Activated CD4-positive, alpha-beta memory T cell treated with anti-CD3 and anti-CD28 coated beads, Interleukin-2, amount 10 ng/mL, durations not matched to agents 7 days and 5 days (primary cell): ENCODE results near the gene TBX2. TPM values are rescaled to one million over a fixed set of nuclear protein-coding genes. Genes with fewer than 3 reads are reported as not detected.

Experiments
- CTCF ChIA-PET: fragments of 350-600 bp; sonication (Branson Sonifier 250); formaldehyde crosslinking; loops from one replicate; lab custom pipeline; 2021; ENCODE audit warnings: antibody characterized with exemption, inconsistent platforms; lab: Charles Lee
- POLR2A ChIA-PET: fragments of 350-600 bp; sonication (Branson Sonifier 250); formaldehyde crosslinking; loops from one replicate; lab custom pipeline; 2021; ENCODE audit warnings: antibody characterized with exemption; lab: Charles Lee
- DNase-seq: peaks from one replicate; pipeline ENCODE4 v3.0.0-alpha.2; 2020
- H3K27ac Mint-ChIP-seq: one replicate; pipeline ENCODE4 v1.8.0; 2021; ENCODE audit warnings: mild to moderate bottlenecking, mixed read lengths
- H3K27me3 Mint-ChIP-seq: one replicate; pipeline ENCODE4 v1.8.0; 2021; ENCODE audit warnings: mixed read lengths
- H3K36me3 Mint-ChIP-seq: one replicate; pipeline ENCODE4 v1.8.0; 2021; ENCODE audit warnings: low read depth, mixed read lengths
- H3K4me1 Mint-ChIP-seq: one replicate; pipeline ENCODE4 v1.8.0; 2021; ENCODE audit warnings: mixed read lengths
- H3K4me3 Mint-ChIP-seq: one replicate; pipeline ENCODE4 v1.8.0; 2021; ENCODE audit warnings: mild to moderate bottlenecking, mixed read lengths
- H3K9me3 Mint-ChIP-seq: one replicate; pipeline ENCODE4 v1.8.0; 2021; ENCODE audit warnings: mixed read lengths
- total RNA-seq, 2 experiments: library from RNA; stranded (reverse); gene quantifications; one replicate each; pipeline ENCODE4 v1.2.3, GENCODE V29; 2021

Gene TBX2
- total RNA-seq, 2 experiments from 2014 or later = not detected

- no peak for DNase-seq
- Mint-ChIP-seq H3K27ac (no peak overlapping the region), H3K9me3 (no peaks in the 10 kb centered on the region), H3K4me1 (no peaks in the 10 kb centered on the region), H3K27me3 (no peaks in the 10 kb centered on the region), H3K4me3 (no peak overlapping the region), H3K36me3 (no peaks in the 10 kb centered on the region)
- ChIA-PET POLR2A (no interaction called here), CTCF (interaction anchor here (1.4 kb wide), 1 partner anchor 12 kb away, joined by 4 read pairs; no protein-coding TSS in a partner anchor)
Measured at GRCh38 chr17:61362852-61363600, 36.6 kb upstream of the TBX2 start.

- Mint-ChIP-seq H3K9me3 (no peaks in the 10 kb centered on the region), H3K4me1 (no peaks in the 10 kb centered on the region), H3K4me3 (no peak overlapping the region), H3K27me3 (no peaks in the 10 kb centered on the region), H3K27ac (no peak overlapping the region), H3K36me3 (no peaks in the 10 kb centered on the region)
- ChIA-PET POLR2A (no interaction called here), CTCF (no interaction called here)
- DNase-seq = no peak
Measured at GRCh38 chr17:61363601-61364462, 35.8 kb upstream of the TBX2 start.

GRCh38 chr17:61364463-61364846, 35.2 kb upstream of the TBX2 start:
- no peak for DNase-seq
- ChIA-PET CTCF (no interaction called here), POLR2A (no interaction called here)
- Mint-ChIP-seq H3K36me3 (no peaks in the 10 kb centered on the region), H3K4me3 (no peak overlapping the region), H3K9me3 (no peaks in the 10 kb centered on the region), H3K4me1 (no peaks in the 10 kb centered on the region), H3K27me3 (no peaks in the 10 kb centered on the region), H3K27ac (no peak overlapping the region)

DNA sequence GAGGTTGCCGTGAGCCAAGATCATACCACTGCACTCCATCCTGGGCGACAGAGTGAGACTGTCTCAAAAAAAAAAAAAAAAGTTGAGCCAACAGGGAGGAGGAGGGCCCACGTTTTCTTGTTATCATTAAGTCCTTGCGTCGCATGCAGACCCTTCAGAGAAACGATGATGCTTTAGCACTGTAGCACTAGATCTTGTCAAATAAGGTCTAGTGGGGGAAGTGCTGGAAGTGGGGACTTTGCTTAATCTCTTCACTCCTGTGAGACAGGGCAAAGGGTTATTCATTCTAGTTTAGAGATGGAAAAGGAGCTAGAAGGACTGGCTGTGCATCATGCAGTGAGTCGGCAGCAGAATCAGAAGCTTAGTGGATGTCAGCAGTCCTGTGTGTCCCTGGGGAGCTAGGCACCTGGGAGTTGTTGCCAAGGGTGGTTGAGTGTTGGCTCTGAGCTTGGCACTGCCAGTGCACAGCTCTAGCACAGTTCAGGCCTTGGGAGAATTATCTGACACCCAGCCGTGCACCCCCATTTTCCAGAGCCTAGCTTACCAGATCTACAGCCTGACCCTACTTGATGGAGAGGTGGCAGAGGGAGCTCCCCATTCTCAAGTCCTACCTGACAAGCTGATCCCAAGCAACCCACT, 33.4 kb upstream of the TBX2 start:
- Mint-ChIP-seq H3K27me3 (no peaks in the 10 kb centered on the region), H3K36me3 (no peaks in the 10 kb centered on the region), H3K4me3 (no peak overlapping the region), H3K27ac (no peak overlapping the region), H3K9me3 (no peaks in the 10 kb centered on the region), H3K4me1 (no peaks in the 10 kb centered on the region)
- CTCF ChIA-PET = no interaction called here
- POLR2A ChIA-PET = no interaction called here
- no peak for DNase-seq

- Mint-ChIP-seq H3K27me3 (no peaks in the 10 kb centered on the region), H3K36me3 (no peaks in the 10 kb centered on the region), H3K9me3 (no peaks in the 10 kb centered on the region), H3K4me1 (no peaks in the 10 kb centered on the region), H3K4me3 (no peak overlapping the region), H3K27ac (no peak overlapping the region)
- CTCF ChIA-PET = interaction anchor here (1.4 to 2.6 kb wide), 2 partner anchors 8 to 395 kb away, joined by 3 to 7 read pairs; no protein-coding TSS in a partner anchor
- DNase-seq = no peak
- POLR2A ChIA-PET = no interaction called here
Measured at GRCh38 chr17:61366715-61367413, 32.8 kb upstream of the TBX2 start.

GRCh38 chr17:61368049-61368831, 31.4 kb upstream of the TBX2 start:
- ChIA-PET CTCF (interaction anchor here (1.4 to 2.6 kb wide), 2 partner anchors 9 to 397 kb away, joined by 3 to 7 read pairs; no protein-coding TSS in a partner anchor), POLR2A (no interaction called here)

GRCh38 chr17:61368832-61369450, 30.7 kb upstream of the TBX2 start:
- H3K27ac Mint-ChIP-seq = no peak overlapping the region
- H3K9me3 Mint-ChIP-seq = no peaks in the 10 kb centered on the region
- H3K4me3 Mint-ChIP-seq = no peak overlapping the region
- ChIA-PET CTCF (interaction anchor here (2.6 kb wide), 1 partner anchor 10 kb away, joined by 7 read pairs; no protein-coding TSS in a partner anchor), POLR2A (no interaction called here)
- no peaks in the 10 kb centered on the region for H3K36me3 Mint-ChIP-seq
- no peaks in the 10 kb centered on the region for H3K4me1 Mint-ChIP-seq
- DNase-seq = no peak
- no peaks in the 10 kb centered on the region for H3K27me3 Mint-ChIP-seq

More at GRCh38 chr17:61368049-61368831, 31.4 kb upstream of the TBX2 start:
- no peaks in the 10 kb centered on the region for H3K9me3 Mint-ChIP-seq
- no peaks in the 10 kb centered on the region for H3K27me3 Mint-ChIP-seq
- no peaks in the 10 kb centered on the region for H3K36me3 Mint-ChIP-seq
- H3K4me1 Mint-ChIP-seq = no peaks in the 10 kb centered on the region
- H3K27ac Mint-ChIP-seq = no peak overlapping the region
- DNase-seq = no peak
- no peak overlapping the region for H3K4me3 Mint-ChIP-seq

DNA sequence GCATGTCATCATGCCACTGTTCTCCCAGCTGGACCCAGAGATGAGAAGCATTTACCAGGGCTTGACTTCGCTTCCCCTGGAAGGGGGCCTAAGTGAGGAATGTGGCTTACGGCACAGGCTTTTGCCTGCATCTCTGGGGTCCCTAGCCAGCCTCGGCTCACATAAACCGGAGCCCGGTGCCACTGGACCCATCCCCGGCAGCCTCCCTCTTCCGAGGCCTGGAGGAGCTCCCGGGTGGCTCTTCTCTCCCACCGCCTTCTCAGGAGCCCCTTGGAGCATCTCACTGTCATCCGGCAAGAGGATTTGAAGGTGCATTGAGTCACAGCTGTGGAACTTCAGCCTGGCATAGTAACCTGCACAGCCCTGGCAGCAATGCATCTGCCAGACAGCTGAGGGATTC, 29.9 kb upstream of the TBX2 start:
- Mint-ChIP-seq H3K36me3 (no peaks in the 10 kb centered on the region), H3K27me3 (no peaks in the 10 kb centered on the region), H3K4me1 (no peaks in the 10 kb centered on the region), H3K4me3 (no peak overlapping the region), H3K9me3 (no peaks in the 10 kb centered on the region), H3K27ac (no peak overlapping the region)
- ChIA-PET POLR2A (no interaction called here), CTCF (interaction anchor here (2.6 kb wide), 1 partner anchor 10 kb away, joined by 7 read pairs; no protein-coding TSS in a partner anchor)
- DNase-seq = no peak

- H3K4me3 Mint-ChIP-seq = no peak overlapping the region
- H3K4me1 Mint-ChIP-seq = no peaks in the 10 kb centered on the region
- POLR2A ChIA-PET = no interaction called here
- H3K9me3 Mint-ChIP-seq = no peaks in the 10 kb centered on the region
- CTCF ChIA-PET = no interaction called here
- no peak overlapping the region for H3K27ac Mint-ChIP-seq
- no peaks in the 10 kb centered on the region for H3K36me3 Mint-ChIP-seq
- H3K27me3 Mint-ChIP-seq = no peaks in the 10 kb centered on the region
- no peak for DNase-seq
Measured at GRCh38 chr17:61371179-61371578, 28.5 kb upstream of the TBX2 start.

- H3K4me3 Mint-ChIP-seq = no peak overlapping the region
- no peak for DNase-seq
- no peaks in the 10 kb centered on the region for H3K9me3 Mint-ChIP-seq
- H3K4me1 Mint-ChIP-seq = no peaks in the 10 kb centered on the region
- CTCF ChIA-PET = no interaction called here
- no peaks in the 10 kb centered on the region for H3K27me3 Mint-ChIP-seq
- H3K27ac Mint-ChIP-seq = no peak overlapping the region
- H3K36me3 Mint-ChIP-seq = no peaks in the 10 kb centered on the region
- POLR2A ChIA-PET = no interaction called here
Measured at GRCh38 chr17:61371606-61372005, 28.0 kb upstream of the TBX2 start.

- POLR2A ChIA-PET = no interaction called here
- H3K4me1 Mint-ChIP-seq = no peaks in the 10 kb centered on the region
- H3K4me3 Mint-ChIP-seq = no peak overlapping the region
- no peak overlapping the region for H3K27ac Mint-ChIP-seq
- no peaks in the 10 kb centered on the region for H3K9me3 Mint-ChIP-seq
- H3K27me3 Mint-ChIP-seq = no peaks in the 10 kb centered on the region
- CTCF ChIA-PET = no interaction called here
- H3K36me3 Mint-ChIP-seq = no peaks in the 10 kb centered on the region
- DNase-seq = no peak
Measured at GRCh38 chr17:61372436-61372835, 27.2 kb upstream of the TBX2 start.
